IPS-18a (cell line): ENCODE results near the gene VANGL1.

Experiments used
- H3K27ac ChIP-seq: one replicate; pipeline ENCODE4 v1.5.1; 2013; ENCODE audit warnings: low read length
- H3K27me3 ChIP-seq: one replicate; pipeline ENCODE4 v1.6.1; 2013; ENCODE audit warnings: mild to moderate bottlenecking, low read length; ENCODE audit not compliant: control insufficient read depth, insufficient read depth
- H3K36me3 ChIP-seq: one replicate; pipeline ENCODE4 v1.6.1; 2013; ENCODE audit warnings: low read depth, low read length; ENCODE audit not compliant: control insufficient read depth
- H3K4me1 ChIP-seq: one replicate; pipeline ENCODE4 v1.6.1; 2013; ENCODE audit warnings: low read depth, low read length; ENCODE audit not compliant: control insufficient read depth
- H3K4me3 ChIP-seq: one replicate; pipeline ENCODE4 v1.5.1; 2013; ENCODE audit warnings: low read length
- H3K9ac ChIP-seq: one replicate; pipeline ENCODE4 v1.6.1; 2013; ENCODE audit warnings: mild to moderate bottlenecking, low read length, moderate library complexity
- H3K9me3 ChIP-seq: one replicate; pipeline ENCODE4 v1.6.1; 2013; ENCODE audit warnings: low read depth, low read length; ENCODE audit not compliant: control insufficient read depth

Gene VANGL1

GRCh38 chr1:115687744-115688143 is 46.0 kb downstream of the VANGL1 start:
- Histone ChIP-seq H3K36me3 (peaks cover 42% of the 10 kb centered on the region), H3K27ac (no peak overlapping the region), H3K9me3 (no peaks in the 10 kb centered on the region), H3K4me3 (no peak overlapping the region), H3K27me3 (no peaks in the 10 kb centered on the region), H3K4me1 (no peaks in the 10 kb centered on the region), H3K9ac (no peak overlapping the region)

- no peaks in the 10 kb centered on the region for H3K9me3 ChIP-seq
- peaks cover 28% of the 10 kb centered on the region for H3K36me3 ChIP-seq
- H3K9ac ChIP-seq, result no peak overlapping the region
These were observed 49.2 kb downstream of the VANGL1 start for GRCh38 chr1:115690972-115691371.

GRCh38 chr1:115692224-115692623 is 50.5 kb downstream of the VANGL1 start:
- Histone ChIP-seq H3K27me3 (no peaks in the 10 kb centered on the region), H3K9ac (no peak overlapping the region), H3K36me3 (peaks cover 24% of the 10 kb centered on the region), H3K27ac (no peak overlapping the region), H3K9me3 (no peaks in the 10 kb centered on the region), H3K4me3 (no peak overlapping the region), H3K4me1 (no peaks in the 10 kb centered on the region)

More at GRCh38 chr1:115690972-115691371, 49.2 kb downstream of the VANGL1 start:
- no peaks in the 10 kb centered on the region for H3K4me1 ChIP-seq
- no peak overlapping the region for H3K4me3 ChIP-seq
- no peak overlapping the region for H3K27ac ChIP-seq
- H3K27me3 ChIP-seq, result no peaks in the 10 kb centered on the region

- Histone ChIP-seq H3K27ac (no peak overlapping the region), H3K36me3 (peaks cover 22% of the 10 kb centered on the region), H3K4me3 (no peak overlapping the region), H3K9ac (no peak overlapping the region), H3K4me1 (no peaks in the 10 kb centered on the region), H3K27me3 (no peaks in the 10 kb centered on the region), H3K9me3 (no peaks in the 10 kb centered on the region)
These were observed 53.0 kb downstream of the VANGL1 start for GRCh38 chr1:115694805-115695204.

GRCh38 chr1:115697619-115698018 is 55.8 kb downstream of the VANGL1 start:
- Histone ChIP-seq H3K4me1 (no peaks in the 10 kb centered on the region), H3K27ac (no peak overlapping the region), H3K9me3 (no peaks in the 10 kb centered on the region), H3K4me3 (no peak overlapping the region), H3K9ac (no peak overlapping the region), H3K27me3 (no peaks in the 10 kb centered on the region), H3K36me3 (no peaks in the 10 kb centered on the region)

- H3K36me3 ChIP-seq, result no peaks in the 10 kb centered on the region
- no peaks in the 10 kb centered on the region for H3K27me3 ChIP-seq
- no peak overlapping the region for H3K27ac ChIP-seq
- no peak overlapping the region for H3K4me3 ChIP-seq
- H3K4me1 ChIP-seq, result no peaks in the 10 kb centered on the region
- H3K9me3 ChIP-seq, result no peaks in the 10 kb centered on the region
- H3K9ac ChIP-seq, result no peak overlapping the region
These were observed 59.3 kb downstream of the VANGL1 start for GRCh38 chr1:115701090-115701489.

GRCh38 chr1:115702959-115703358 is 61.2 kb downstream of the VANGL1 start:
- no peaks in the 10 kb centered on the region for H3K27me3 ChIP-seq
- no peak overlapping the region for H3K4me3 ChIP-seq
- H3K36me3 ChIP-seq, result no peaks in the 10 kb centered on the region
- H3K4me1 ChIP-seq, result peaks cover 4% of the 10 kb centered on the region
- H3K9ac ChIP-seq, result no peak overlapping the region
- H3K9me3 ChIP-seq, result no peaks in the 10 kb centered on the region
- no peak overlapping the region for H3K27ac ChIP-seq

- Histone ChIP-seq H3K27me3 (no peaks in the 10 kb centered on the region), H3K4me1 (peaks cover 4% of the 10 kb centered on the region), H3K27ac (no peak overlapping the region), H3K36me3 (no peaks in the 10 kb centered on the region), H3K9ac (no peak overlapping the region), H3K9me3 (no peaks in the 10 kb centered on the region), H3K4me3 (no peak overlapping the region)
These were observed 63.5 kb downstream of the VANGL1 start for GRCh38 chr1:115705085-115705951.

- H3K27me3 ChIP-seq, result no peaks in the 10 kb centered on the region
- H3K27ac ChIP-seq, result no peak overlapping the region
- no peaks in the 10 kb centered on the region for H3K36me3 ChIP-seq
- H3K4me3 ChIP-seq, result no peak overlapping the region
- H3K9ac ChIP-seq, result no peak overlapping the region
- no peaks in the 10 kb centered on the region for H3K9me3 ChIP-seq
- H3K4me1 ChIP-seq, result peaks cover 4% of the 10 kb centered on the region
These were observed 64.2 kb downstream of the VANGL1 start for GRCh38 chr1:115705963-115706362.

- no peak overlapping the region for H3K27ac ChIP-seq
- no peaks in the 10 kb centered on the region for H3K9me3 ChIP-seq
- no peak overlapping the region for H3K4me3 ChIP-seq
- no peaks in the 10 kb centered on the region for H3K36me3 ChIP-seq
- H3K27me3 ChIP-seq, result no peaks in the 10 kb centered on the region
- peaks cover 4% of the 10 kb centered on the region for H3K4me1 ChIP-seq
- H3K9ac ChIP-seq, result no peak overlapping the region
These were observed 65.0 kb downstream of the VANGL1 start for GRCh38 chr1:115706587-115707425.

- Histone ChIP-seq H3K9ac (no peak overlapping the region), H3K9me3 (no peaks in the 10 kb centered on the region), H3K4me3 (no peak overlapping the region), H3K27ac (no peak overlapping the region), H3K36me3 (no peaks in the 10 kb centered on the region), H3K27me3 (no peaks in the 10 kb centered on the region), H3K4me1 (peaks cover 9% of the 10 kb centered on the region)
These were observed 69.3 kb downstream of the VANGL1 start for GRCh38 chr1:115710859-115711624.
